Naive thymus-derived CD4-positive, alpha-beta T cell (primary cell): ENCODE results near the gene PRKN. TPM values are rescaled to one million over a fixed set of nuclear protein-coding genes. Genes with fewer than 3 reads are reported as not detected.
A peak's percentile ranks its signal among the peaks of the same experiment; 100 is the strongest.

ENCODE experiments used
- ATAC-seq: fragments of 150-1000 bp; cut with Tn5 transposase; 2 replicates; pipeline ENCODE4 v1.10.0; 2021; ENCODE audit warnings: mild to moderate bottlenecking, moderate library complexity
- CTCF ChIA-PET: fragments of 350-600 bp; sonication (Branson Sonifier 250); formaldehyde crosslinking; loops from one replicate; lab custom pipeline; 2021; ENCODE audit warnings: antibody characterized with exemption; lab: Charles Lee
- POLR2A ChIA-PET: fragments of 350-600 bp; sonication (Branson Sonifier 250); formaldehyde crosslinking; loops from one replicate; lab custom pipeline; 2021; ENCODE audit warnings: antibody characterized with exemption, inconsistent platforms; lab: Charles Lee
- DNase-seq, 9 donors: peaks; one replicate each; pipeline versions ENCODE4 v3.0.0 to v3.0.0-alpha.2; 2020 to 2022; ENCODE audit warnings: mixed read lengths in 1 of 9
- H3K27ac ChIP-seq: one replicate; pipeline ENCODE4 v1.7.0; 2013; ENCODE audit warnings: mild to moderate bottlenecking, low read depth, low read length, moderate library complexity
- H3K27me3 ChIP-seq, 2 donors: one replicate each; pipeline ENCODE4 v1.7.0; 2013; ENCODE audit warnings: low read length in 2 of 2, mild to moderate bottlenecking in 2 of 2, moderate library complexity in 2 of 2; ENCODE audit not compliant: control insufficient read depth in 2 of 2, insufficient read depth in 2 of 2
- H3K36me3 ChIP-seq, 3 experiments: 1 replicate in 2 of 3; 2 replicates in 1 of 3; pipeline ENCODE4 v1.7.0; 2013; ENCODE audit warnings: low read length in 3 of 3, mild to moderate bottlenecking in 3 of 3, moderate library complexity in 1 of 3; ENCODE audit not compliant: insufficient read depth in 3 of 3, control insufficient read depth in 2 of 3
- H3K4me1 ChIP-seq, 2 donors: one replicate each; pipeline ENCODE4 v1.7.0; 2013; ENCODE audit warnings: low read length in 2 of 2, mild to moderate bottlenecking in 2 of 2, moderate library complexity in 1 of 2; ENCODE audit not compliant: control insufficient read depth in 2 of 2, insufficient read depth in 2 of 2
- H3K4me3 ChIP-seq: 2 replicates; pipeline ENCODE4 v1.7.0; 2013; ENCODE audit warnings: mild to moderate bottlenecking, low read length
- H3K9me3 ChIP-seq, 3 experiments: 1 replicate in 2 of 3; 2 replicates in 1 of 3; pipeline ENCODE4 v1.7.0; 2013; ENCODE audit warnings: low read length in 3 of 3; ENCODE audit not compliant: control insufficient read depth in 2 of 3
- H3K27ac Mint-ChIP-seq, 9 donors: one replicate each; pipeline ENCODE4 v1.8.0; 2020 to 2022; ENCODE audit warnings: mixed read lengths in 9 of 9, mild to moderate bottlenecking in 8 of 9, moderate library complexity in 5 of 9, inconsistent platforms in 2 of 9
- H3K27me3 Mint-ChIP-seq, 5 donors: one replicate each; pipeline ENCODE4 v1.8.0; 2021 to 2022; ENCODE audit warnings: mixed read lengths in 5 of 5, mild to moderate bottlenecking in 1 of 5
- H3K36me3 Mint-ChIP-seq, 5 donors: one replicate each; pipeline ENCODE4 v1.8.0; 2020 to 2022; ENCODE audit warnings: mixed read lengths in 5 of 5, mild to moderate bottlenecking in 3 of 5, inconsistent platforms in 1 of 5
- H3K4me1 Mint-ChIP-seq, 7 donors: one replicate each; pipeline ENCODE4 v1.8.0; 2020 to 2022; ENCODE audit warnings: mixed read lengths in 7 of 7, mild to moderate bottlenecking in 3 of 7, inconsistent platforms in 1 of 7
- H3K4me3 Mint-ChIP-seq, 10 donors: one replicate each; pipeline ENCODE4 v1.8.0; 2020 to 2022; ENCODE audit warnings: mild to moderate bottlenecking in 10 of 10, mixed read lengths in 10 of 10, moderate library complexity in 6 of 10, inconsistent platforms in 2 of 10
- H3K9me3 Mint-ChIP-seq, 11 donors: one replicate each; pipeline ENCODE4 v1.8.0; 2020 to 2022; ENCODE audit warnings: mixed read lengths in 11 of 11, mild to moderate bottlenecking in 4 of 11, inconsistent platforms in 1 of 11, moderate library complexity in 1 of 11
- intact Hi-C, 2 donors: fragments of 100-400 bp; cut with micrococcal nuclease; formaldehyde crosslinking; loops; one replicate each; pipeline ENCODE4 v1.15.1; 2023
- polyA plus RNA-seq, 2 donors: library from polyadenylated mRNA; unstranded; fragments of 300-500 nt; fragmentation: Illumina TruSeq; gene quantifications; one replicate each; pipeline ENCODE4 v1.2.3, GENCODE V29; 2021
- total RNA-seq, 6 experiments: library from RNA in 5 of 6; stranded (reverse) in 5 of 6; gene quantifications; 1 replicate in 5 of 6; 2 replicates in 1 of 6; pipeline ENCODE4 v1.2.3 and lab custom pipeline; 2021 to 2026

PRKN gene
- total and polyA plus RNA-seq, 7 experiments from 2014 or later = 0.44 to 10.3 (median 8.1) TPM

GRCh38 chr6:162369091-162369490, 358.5 kb downstream of the PRKN start:
- ATAC-seq (no peak), DNase-seq (no peak)
- Mint-ChIP-seq H3K4me3 (no peak overlapping the region), H3K27me3 (no peaks in the 10 kb centered on the region), H3K36me3 (peaks cover 0 to 27% (median 12%) of the 10 kb centered on the region in 5 donors), H3K4me1 (peaks cover 0 to 3% (median 0%) of the 10 kb centered on the region in 7 donors), H3K27ac (no peak overlapping the region), H3K9me3 (peaks cover 0 to 3% (median 0%) of the 10 kb centered on the region in 11 donors)
- intact Hi-C loops = no loop called here
- H3K4me3 ChIP-seq = no peak overlapping the region
- ChIA-PET POLR2A (no interaction called here), CTCF (no interaction called here)
- H3K36me3 ChIP-seq = no peaks in the 10 kb centered on the region
- H3K27me3 ChIP-seq = no peaks in the 10 kb centered on the region
- no peaks in the 10 kb centered on the region for H3K9me3 ChIP-seq
- no peaks in the 10 kb centered on the region for H3K4me1 ChIP-seq
- no peak overlapping the region for H3K27ac ChIP-seq

- ATAC-seq = no peak
- H3K9me3 ChIP-seq = no peaks in the 10 kb centered on the region
- H3K4me3 Mint-ChIP-seq = no peak overlapping the region
- H3K27ac ChIP-seq = no peak overlapping the region
- H3K36me3 ChIP-seq = no peaks in the 10 kb centered on the region
- H3K4me3 ChIP-seq = no peak overlapping the region
- H3K27me3 ChIP-seq = no peaks in the 10 kb centered on the region
- intact Hi-C loops = no loop called here
- no peaks in the 10 kb centered on the region for H3K27me3 Mint-ChIP-seq
- no peaks in the 10 kb centered on the region for H3K4me1 ChIP-seq
- peaks cover 0 to 13% (median 10%) of the 10 kb centered on the region in 5 donors for H3K36me3 Mint-ChIP-seq
- DNase-seq = no peak
- POLR2A ChIA-PET = no interaction called here
- no peak overlapping the region for H3K27ac Mint-ChIP-seq
- H3K9me3 Mint-ChIP-seq = peaks cover 0 to 4% (median 0%) of the 10 kb centered on the region in 11 donors
- CTCF ChIA-PET = no interaction called here
- peaks cover 0 to 2% (median 0%) of the 10 kb centered on the region in 7 donors for H3K4me1 Mint-ChIP-seq
These were observed 363.1 kb downstream of the PRKN start for GRCh38 chr6:162364488-162364887.

- no peak for DNase-seq
- Histone ChIP-seq H3K27me3 (no peaks in the 10 kb centered on the region), H3K9me3 (no peaks in the 10 kb centered on the region), H3K27ac (no peak overlapping the region), H3K4me1 (no peaks in the 10 kb centered on the region), H3K36me3 (no peaks in the 10 kb centered on the region), H3K4me3 (no peak overlapping the region)
- no peak overlapping the region for H3K4me3 Mint-ChIP-seq
- H3K36me3 Mint-ChIP-seq = peaks cover 0 to 11% (median 8%) of the 10 kb centered on the region in 5 donors
- intact Hi-C loops = no loop called here
- no peak for ATAC-seq
- no peaks in the 10 kb centered on the region for H3K27me3 Mint-ChIP-seq
- CTCF ChIA-PET = no interaction called here
- H3K9me3 Mint-ChIP-seq = peaks cover 0 to 3% (median 0%) of the 10 kb centered on the region in 11 donors
- H3K27ac Mint-ChIP-seq = peak overlapping the region in 1 of 9 donors; percentile 21
- H3K4me1 Mint-ChIP-seq = no peaks in the 10 kb centered on the region
- POLR2A ChIA-PET = no interaction called here
These were observed 363.8 kb downstream of the PRKN start for GRCh38 chr6:162363757-162364156.

- CTCF ChIA-PET = no interaction called here
- Histone ChIP-seq H3K27ac (no peak overlapping the region), H3K4me3 (no peak overlapping the region), H3K4me1 (no peaks in the 10 kb centered on the region), H3K9me3 (no peaks in the 10 kb centered on the region), H3K27me3 (no peaks in the 10 kb centered on the region), H3K36me3 (no peaks in the 10 kb centered on the region)
- H3K9me3 Mint-ChIP-seq = peaks cover 0 to 3% (median 0%) of the 10 kb centered on the region in 11 donors
- no peaks in the 10 kb centered on the region for H3K27me3 Mint-ChIP-seq
- ATAC-seq (no peak), DNase-seq (no peak)
- no peaks in the 10 kb centered on the region for H3K4me1 Mint-ChIP-seq
- POLR2A ChIA-PET = no interaction called here
- H3K4me3 Mint-ChIP-seq = no peak overlapping the region
- H3K36me3 Mint-ChIP-seq = peaks cover 0 to 5% (median 0%) of the 10 kb centered on the region in 5 donors
- intact Hi-C loops = no loop called here
- H3K27ac Mint-ChIP-seq = no peak overlapping the region
These were observed 366.5 kb downstream of the PRKN start for GRCh38 chr6:162360901-162361567.

- POLR2A ChIA-PET = no interaction called here
- Histone ChIP-seq H3K4me3 (no peak overlapping the region), H3K27ac (no peak overlapping the region), H3K4me1 (no peaks in the 10 kb centered on the region), H3K9me3 (no peaks in the 10 kb centered on the region), H3K36me3 (no peaks in the 10 kb centered on the region), H3K27me3 (no peaks in the 10 kb centered on the region)
- Mint-ChIP-seq H3K27ac (no peak overlapping the region), H3K4me1 (no peaks in the 10 kb centered on the region), H3K36me3 (peaks cover 0 to 5% (median 0%) of the 10 kb centered on the region in 5 donors), H3K4me3 (no peak overlapping the region), H3K27me3 (no peaks in the 10 kb centered on the region), H3K9me3 (peaks cover 0 to 3% (median 0%) of the 10 kb centered on the region in 11 donors)
- ATAC-seq (no peak), DNase-seq (no peak)
- intact Hi-C loops = no loop called here
- CTCF ChIA-PET = no interaction called here
These were observed 368.9 kb downstream of the PRKN start for GRCh38 chr6:162358625-162359024.

- H3K4me1 Mint-ChIP-seq = no peaks in the 10 kb centered on the region
- H3K36me3 ChIP-seq = no peaks in the 10 kb centered on the region
- H3K27ac Mint-ChIP-seq = no peak overlapping the region
- H3K27me3 Mint-ChIP-seq = no peaks in the 10 kb centered on the region
- no peak overlapping the region for H3K27ac ChIP-seq
- ATAC-seq (no peak), DNase-seq (no peak)
- no peak overlapping the region for H3K4me3 ChIP-seq
- POLR2A ChIA-PET = interaction anchor here (0.6 kb wide), 1 partner anchor 8 kb away, joined by 3 read pairs; no protein-coding TSS in a partner anchor
- CTCF ChIA-PET = no interaction called here
- H3K27me3 ChIP-seq = no peaks in the 10 kb centered on the region
- H3K4me1 ChIP-seq = no peaks in the 10 kb centered on the region
- H3K9me3 ChIP-seq = no peaks in the 10 kb centered on the region
- H3K36me3 Mint-ChIP-seq = peaks cover 0 to 12% (median 6%) of the 10 kb centered on the region in 5 donors
- no peak overlapping the region for H3K4me3 Mint-ChIP-seq
- H3K9me3 Mint-ChIP-seq = peaks cover 0 to 20% (median 5%) of the 10 kb centered on the region in 11 donors
- intact Hi-C loops = loop anchor here in 1 of 2 donors (1.0 kb wide), 1 partner anchor 35 kb away; no protein-coding TSS in a partner anchor
These were observed 382.5 kb downstream of the PRKN start for GRCh38 chr6:162345051-162345511.

GRCh38 chr6:162344646-162345010, 382.9 kb downstream of the PRKN start:
- no peaks in the 10 kb centered on the region for H3K27me3 ChIP-seq
- intact Hi-C loops = loop anchor here in 1 of 2 donors (1.0 kb wide), 1 partner anchor 36 kb away; no protein-coding TSS in a partner anchor
- no peak for ATAC-seq
- no peak overlapping the region for H3K27ac ChIP-seq
- Mint-ChIP-seq H3K4me1 (no peaks in the 10 kb centered on the region), H3K36me3 (peaks cover 0 to 12% (median 6%) of the 10 kb centered on the region in 5 donors), H3K9me3 (peaks cover 0 to 20% (median 5%) of the 10 kb centered on the region in 11 donors), H3K27me3 (no peaks in the 10 kb centered on the region), H3K27ac (no peak overlapping the region), H3K4me3 (no peak overlapping the region)
- no peaks in the 10 kb centered on the region for H3K36me3 ChIP-seq
- DNase-seq = no peak
- ChIA-PET CTCF (no interaction called here), POLR2A (interaction anchor here (0.6 kb wide), 1 partner anchor 9 kb away, joined by 3 read pairs; no protein-coding TSS in a partner anchor)
- no peaks in the 10 kb centered on the region for H3K4me1 ChIP-seq
- no peaks in the 10 kb centered on the region for H3K9me3 ChIP-seq
- H3K4me3 ChIP-seq = no peak overlapping the region
